HUDEP-2 (cell line): ENCODE data around the gene PCDHB13.
"Not testable (repeated sequence)": the region's sequence is repeated elsewhere in the genome, so short reads cannot be mapped to it uniquely, and the experiment has no call there.

Source experiments
- DNase-seq, 76 experiments: peaks; one replicate each; lab custom pipeline; 2025; ENCODE audit not compliant: unreplicated experiment in 76 of 76; lab: John Stamatoyannopoulos, UW

The PCDHB13 gene

DNA sequence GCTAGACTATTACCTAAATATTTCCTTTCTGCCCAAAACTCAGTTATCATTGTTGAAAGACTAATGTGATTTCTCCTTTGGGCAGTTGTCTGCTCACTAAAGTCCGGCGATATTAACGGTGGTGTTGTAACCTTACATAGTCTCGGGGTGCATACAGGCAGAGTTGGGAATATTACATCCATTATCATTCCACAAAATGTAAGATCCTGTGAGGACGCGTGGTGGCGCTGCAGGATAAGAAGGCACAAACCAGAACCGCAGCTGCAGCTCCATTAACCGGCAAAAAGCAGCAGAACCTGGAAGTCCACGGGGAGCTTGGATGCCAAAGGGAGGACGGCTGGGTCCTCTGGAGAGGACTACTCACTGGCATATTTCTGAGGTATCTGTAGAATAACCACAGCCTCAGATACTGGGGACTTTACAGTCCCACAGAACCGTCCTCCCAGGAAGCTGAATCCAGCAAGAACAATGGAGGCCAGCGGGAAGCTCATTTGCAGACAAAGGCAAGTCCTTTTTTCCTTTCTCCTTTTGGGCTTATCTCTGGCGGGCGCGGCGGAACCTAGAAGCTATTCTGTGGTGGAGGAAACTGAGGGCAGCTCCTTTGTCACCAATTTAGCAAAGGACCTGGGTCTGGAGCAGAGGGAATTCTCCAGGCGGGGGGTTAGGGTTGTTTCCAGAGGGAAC lies at the start of gene PCDHB13:
TSS of gene PCDHB13 (plus strand) at position 264 of the 684 bp plus-strand sequence. CDS start at position 469, 205 bp downstream.
- DNase-seq: peak in 9 of 76 experiments; percentile 2 to 30 (median 12)

DNA sequence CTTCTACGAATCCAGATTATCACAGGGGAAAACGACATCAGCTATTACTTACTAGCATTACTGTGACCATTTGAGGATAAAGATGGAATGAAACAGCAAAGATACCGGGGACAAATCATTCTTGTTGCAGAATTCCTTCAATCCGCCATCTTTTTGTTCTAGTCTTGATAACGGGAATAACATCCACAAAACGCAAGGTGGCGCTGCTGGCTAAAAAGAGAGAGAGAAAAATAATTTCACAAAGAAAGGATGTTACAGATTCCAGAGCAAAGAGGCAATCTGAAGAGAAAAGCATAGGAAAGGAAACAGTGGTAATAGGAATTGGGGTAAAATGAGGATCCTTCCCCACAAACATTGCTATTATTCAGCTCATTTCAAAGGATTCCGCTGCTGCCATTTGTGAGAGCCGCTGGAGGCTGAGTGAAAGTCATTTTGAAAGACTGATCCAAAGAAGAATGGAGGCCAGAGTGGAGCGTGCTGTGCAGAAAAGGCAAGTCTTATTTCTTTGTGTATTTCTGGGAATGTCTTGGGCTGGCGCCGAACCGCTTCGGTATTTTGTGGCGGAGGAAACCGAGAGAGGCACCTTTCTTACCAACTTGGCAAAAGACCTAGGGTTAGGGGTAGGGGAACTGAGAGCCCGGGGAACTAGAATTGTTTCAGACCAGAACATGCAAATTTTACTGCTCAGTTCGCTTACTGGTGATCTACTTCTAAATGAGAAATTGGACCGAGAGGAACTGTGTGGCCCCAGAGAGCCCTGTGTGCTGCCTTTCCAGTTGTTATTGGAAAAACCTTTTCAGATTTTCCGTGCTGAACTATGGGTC lies 41.1 kb upstream of the PCDHB13 start, which contains the start of gene PCDHB7:
TSS of gene PCDHB7 (plus strand) at position 264 of the 824 bp plus-strand sequence. CDS start at position 456, 192 bp downstream.
- peak in 1 of 76 experiments; percentile 3 for DNase-seq

DNA sequence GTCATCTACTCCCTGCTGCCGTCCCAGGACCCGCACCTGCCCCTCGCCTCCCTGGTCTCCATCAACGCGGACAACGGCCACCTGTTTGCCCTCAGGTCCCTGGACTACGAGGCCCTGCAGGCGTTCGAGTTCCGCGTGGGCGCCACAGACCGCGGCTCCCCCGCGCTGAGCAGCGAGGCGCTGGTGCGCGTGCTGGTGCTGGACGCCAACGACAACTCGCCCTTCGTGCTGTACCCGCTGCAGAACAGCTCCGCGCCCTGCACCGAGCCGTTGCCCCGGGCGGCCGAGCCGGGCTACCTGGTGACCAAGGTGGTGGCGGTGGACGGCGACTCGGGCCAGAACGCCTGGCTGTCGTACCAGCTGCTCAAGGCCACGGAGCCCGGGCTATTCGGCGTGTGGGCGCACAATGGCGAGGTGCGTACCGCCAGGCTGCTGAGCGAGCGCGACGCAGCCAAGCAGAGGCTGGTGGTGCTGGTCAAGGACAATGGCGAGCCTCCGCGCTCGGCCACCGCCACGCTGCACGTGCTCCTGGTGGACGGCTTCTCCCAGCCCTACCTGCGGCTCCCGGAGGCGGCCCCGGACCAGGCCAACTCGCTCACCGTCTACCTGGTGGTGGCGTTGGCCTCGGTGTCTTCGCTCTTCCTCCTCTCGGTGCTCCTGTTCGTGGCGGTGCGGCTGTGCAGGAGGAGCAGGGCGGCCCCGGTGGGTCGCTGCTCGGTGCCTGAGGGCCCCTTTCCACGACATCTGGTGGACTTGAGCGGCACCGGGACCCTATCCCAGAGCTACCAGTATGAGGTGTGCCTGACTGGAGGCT lies 39.2 kb upstream of the PCDHB13 start:
- not testable (repeated sequence) for DNase-seq

DNA sequence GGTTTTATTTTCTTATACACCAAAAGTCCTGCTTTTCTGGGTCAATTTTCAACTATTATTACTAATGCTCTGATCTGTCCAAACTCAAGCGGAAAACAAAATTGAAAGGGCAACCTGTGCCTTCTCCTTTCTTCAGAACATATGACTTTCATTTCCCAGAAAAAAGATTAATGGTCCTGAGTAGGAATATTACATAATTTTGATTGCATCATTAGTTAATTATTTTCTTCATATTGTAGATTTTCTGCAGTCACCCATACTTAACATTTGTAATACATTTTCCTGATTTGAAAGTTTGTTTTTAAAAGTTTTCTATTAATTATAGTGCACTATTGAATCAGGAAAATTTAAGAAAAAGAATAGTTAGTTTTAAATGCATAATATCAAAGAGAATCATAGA lies 37.8 kb upstream of the PCDHB13 start:
- DNase-seq: no peak

DNA sequence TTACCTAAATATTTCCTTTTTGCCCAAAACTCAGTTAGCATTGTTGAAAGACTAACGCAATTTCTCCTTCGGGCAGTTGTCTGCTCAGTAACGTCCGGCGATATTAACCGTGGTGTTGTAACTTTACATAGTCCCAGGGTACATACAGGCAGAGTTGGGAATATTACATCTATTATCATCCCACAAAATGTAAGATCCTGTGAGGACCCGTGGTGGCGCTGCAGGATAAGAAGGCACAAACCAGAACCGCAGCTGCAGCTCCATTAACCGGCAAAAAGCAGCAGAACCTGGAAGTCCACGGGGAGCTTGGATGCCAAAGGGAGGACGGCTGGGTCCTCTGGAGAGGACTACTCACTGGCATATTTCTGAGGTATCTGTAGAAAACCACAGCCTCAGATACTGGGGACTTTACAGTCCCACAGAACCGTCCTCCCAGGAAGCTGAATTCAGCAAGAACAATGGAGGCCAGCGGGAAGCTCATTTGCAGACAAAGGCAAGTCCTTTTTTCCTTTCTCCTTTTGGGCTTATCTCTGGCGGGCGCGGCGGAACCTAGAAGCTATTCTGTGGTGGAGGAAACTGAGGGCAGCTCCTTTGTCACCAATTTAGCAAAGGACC lies 36.0 kb upstream of the PCDHB13 start, which contains the start of gene PCDHB8:
TSS of gene PCDHB8 (plus strand) at position 214 of the 615 bp plus-strand sequence. CDS start at position 459, 245 bp downstream.
- DNase-seq: not testable (repeated sequence)

DNA sequence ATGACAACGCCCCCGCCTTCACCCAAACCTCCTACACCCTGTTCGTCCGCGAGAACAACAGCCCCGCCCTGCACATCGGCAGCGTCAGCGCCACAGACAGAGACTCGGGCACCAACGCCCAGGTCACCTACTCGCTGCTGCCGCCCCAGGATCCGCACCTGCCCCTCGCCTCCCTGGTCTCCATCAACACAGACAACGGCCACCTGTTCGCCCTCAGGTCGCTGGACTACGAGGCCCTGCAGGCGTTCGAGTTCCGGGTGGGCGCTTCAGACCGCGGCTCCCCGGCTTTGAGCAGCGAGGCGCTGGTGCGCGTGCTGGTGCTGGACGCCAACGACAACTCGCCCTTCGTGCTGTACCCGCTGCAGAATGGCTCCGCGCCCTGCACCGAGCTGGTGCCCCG lies 34.3 kb upstream of the PCDHB13 start:
- not testable (repeated sequence) for DNase-seq

DNA sequence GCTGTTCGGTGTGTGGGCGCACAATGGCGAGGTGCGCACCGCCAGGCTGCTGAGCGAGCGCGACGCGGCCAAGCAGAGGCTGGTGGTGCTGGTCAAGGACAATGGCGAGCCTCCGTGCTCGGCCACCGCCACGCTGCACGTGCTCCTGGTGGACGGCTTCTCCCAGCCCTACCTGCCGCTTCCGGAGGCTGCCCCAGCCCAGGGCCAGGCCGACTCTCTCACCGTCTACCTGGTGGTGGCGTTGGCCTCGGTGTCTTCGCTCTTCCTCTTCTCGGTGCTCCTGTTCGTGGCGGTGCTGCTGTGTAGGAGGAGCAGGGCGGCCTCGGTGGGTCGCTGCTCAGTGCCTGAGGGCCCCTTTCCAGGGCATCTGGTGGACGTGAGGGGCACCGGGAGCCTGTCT lies 33.8 kb upstream of the PCDHB13 start:
- not testable (repeated sequence) for DNase-seq

DNA sequence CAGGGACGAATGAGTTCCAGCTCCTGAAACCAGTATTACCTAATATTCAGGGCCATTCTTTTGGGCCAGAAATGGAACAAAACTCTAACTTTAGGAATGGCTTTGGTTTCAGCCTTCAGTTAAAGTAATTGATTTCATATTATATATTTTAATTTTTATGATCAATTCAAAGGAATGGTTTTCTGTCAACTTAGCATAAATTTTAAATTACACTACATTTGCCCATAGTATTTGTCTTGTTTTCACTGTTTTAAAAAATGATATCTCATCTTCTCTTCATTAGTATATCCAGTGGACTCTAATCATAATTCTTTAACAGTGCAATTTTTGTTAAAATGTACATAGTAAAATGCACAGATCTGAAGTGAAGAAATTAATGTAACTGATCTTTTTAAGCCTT lies 33.4 kb upstream of the PCDHB13 start:
- no peak for DNase-seq

DNA sequence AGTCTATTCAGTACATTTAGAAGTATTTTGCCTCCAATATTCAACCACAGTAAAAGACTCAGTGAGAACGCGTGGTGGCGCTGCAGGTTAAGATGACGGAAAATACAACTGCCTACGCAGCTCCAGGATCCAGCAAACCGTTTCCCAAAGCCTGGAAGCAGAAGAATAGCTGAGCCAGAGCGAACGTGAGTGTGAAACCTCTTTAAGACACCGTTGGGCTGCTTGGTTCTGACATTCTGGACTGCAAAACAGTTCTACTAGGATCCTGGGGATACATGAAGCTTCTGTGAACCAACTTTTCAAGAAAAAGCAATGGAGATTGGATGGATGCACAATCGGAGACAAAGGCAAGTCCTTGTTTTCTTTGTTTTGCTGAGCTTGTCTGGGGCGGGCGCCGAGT lies 31.5 kb upstream of the PCDHB13 start, which contains the start of gene PCDHB16:
TSS of gene PCDHB16 (plus strand) at position 140 of the 400 bp plus-strand sequence. CDS start at position 313, 173 bp downstream.
- DNase-seq: peak in 2 of 76 experiments; percentile 0 to 4

DNA sequence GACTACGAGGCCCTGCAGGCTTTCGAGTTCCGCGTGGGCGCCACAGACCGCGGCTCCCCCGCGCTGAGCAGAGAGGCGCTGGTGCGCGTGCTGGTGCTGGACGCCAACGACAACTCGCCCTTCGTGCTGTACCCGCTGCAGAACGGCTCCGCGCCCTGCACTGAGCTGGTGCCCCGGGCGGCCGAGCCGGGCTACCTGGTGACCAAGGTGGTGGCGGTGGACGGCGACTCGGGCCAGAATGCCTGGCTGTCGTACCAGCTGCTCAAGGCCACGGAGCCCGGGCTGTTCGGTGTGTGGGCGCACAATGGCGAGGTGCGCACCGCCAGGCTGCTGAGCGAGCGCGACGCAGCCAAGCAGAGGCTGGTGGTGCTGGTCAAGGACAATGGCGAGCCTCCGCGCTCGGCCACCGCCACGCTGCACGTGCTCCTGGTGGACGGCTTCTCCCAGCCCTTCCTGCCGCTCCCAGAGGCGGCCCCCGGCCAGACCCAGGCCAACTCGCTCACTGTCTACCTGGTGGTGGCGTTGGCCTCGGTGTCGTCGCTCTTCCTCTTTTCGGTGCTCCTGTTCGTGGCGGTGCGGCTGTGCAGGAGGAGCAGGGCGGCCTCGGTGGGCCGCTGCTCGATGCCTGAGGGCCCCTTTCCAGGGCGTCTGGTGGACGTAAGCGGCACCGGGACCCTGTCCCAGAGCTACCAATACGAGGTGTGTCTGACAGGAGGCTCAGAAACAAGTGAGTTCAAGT lies 29.4 kb upstream of the PCDHB13 start:
- DNase-seq: not testable (repeated sequence)

DNA sequence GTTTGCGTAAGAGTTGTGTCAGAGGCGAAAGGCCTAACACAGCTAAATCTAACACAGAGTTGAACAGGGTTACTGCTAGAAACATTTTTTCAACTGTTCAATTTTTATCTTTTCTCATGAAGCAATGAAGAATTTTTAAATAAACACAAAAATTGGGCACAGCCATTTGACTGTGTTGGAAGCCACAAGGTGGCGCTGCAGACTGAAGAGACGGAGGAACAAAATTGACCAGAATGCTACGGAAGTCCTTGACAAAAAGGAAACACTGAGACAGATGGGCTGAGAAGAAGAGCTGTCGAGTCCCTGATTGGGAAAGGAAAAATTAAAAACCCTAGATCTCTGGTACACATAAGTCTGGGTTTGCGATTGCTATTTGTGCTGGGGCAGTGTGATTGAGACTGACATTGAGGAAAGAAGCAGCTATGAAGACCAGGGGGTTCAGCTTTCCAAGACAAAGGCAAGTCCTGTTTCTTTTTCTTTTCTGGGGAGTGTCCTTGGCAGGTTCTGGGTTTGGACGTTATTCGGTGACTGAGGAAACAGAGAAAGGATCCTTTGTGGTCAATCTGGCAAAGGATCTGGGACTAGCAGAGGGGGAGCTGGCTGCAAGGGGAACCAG lies 26.7 kb upstream of the PCDHB13 start, which contains the start of gene PCDHB9:
TSS of gene PCDHB9 (plus strand) at position 265 of the 616 bp plus-strand sequence. CDS start at position 423, 158 bp downstream.
- peak in 3 of 76 experiments; percentile 0 to 13 (median 6) for DNase-seq

DNA sequence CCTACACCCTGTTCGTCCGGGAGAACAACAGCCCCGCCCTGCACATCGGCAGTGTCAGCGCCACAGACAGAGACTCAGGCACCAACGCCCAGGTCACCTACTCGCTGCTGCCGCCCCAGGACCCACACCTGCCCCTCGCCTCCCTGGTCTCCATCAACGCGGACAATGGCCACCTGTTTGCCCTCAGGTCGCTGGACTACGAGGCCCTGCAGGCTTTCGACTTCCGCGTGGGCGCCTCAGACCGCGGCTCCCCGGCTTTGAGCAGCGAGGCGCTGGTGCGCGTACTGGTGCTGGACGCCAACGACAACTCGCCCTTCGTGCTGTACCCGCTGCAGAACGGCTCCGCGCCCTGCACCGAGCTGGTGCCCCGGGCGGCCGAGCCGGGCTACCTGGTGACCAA lies 25.0 kb upstream of the PCDHB13 start:
- not testable (repeated sequence) for DNase-seq

DNA sequence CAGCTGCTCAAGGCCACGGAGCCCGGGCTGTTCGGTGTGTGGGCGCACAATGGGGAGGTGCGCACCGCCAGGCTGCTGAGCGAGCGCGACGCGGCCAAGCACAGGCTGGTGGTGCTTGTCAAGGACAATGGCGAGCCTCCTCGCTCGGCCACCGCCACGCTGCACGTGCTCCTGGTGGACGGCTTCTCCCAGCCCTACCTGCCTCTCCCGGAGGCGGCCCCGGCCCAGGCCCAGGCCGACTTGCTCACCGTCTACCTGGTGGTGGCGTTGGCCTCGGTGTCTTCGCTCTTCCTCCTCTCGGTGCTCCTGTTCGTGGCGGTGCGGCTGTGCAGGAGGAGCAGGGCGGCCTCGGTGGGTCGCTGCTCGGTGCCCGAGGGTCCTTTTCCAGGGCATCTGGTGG lies 24.6 kb upstream of the PCDHB13 start:
- DNase-seq: not testable (repeated sequence)

DNA sequence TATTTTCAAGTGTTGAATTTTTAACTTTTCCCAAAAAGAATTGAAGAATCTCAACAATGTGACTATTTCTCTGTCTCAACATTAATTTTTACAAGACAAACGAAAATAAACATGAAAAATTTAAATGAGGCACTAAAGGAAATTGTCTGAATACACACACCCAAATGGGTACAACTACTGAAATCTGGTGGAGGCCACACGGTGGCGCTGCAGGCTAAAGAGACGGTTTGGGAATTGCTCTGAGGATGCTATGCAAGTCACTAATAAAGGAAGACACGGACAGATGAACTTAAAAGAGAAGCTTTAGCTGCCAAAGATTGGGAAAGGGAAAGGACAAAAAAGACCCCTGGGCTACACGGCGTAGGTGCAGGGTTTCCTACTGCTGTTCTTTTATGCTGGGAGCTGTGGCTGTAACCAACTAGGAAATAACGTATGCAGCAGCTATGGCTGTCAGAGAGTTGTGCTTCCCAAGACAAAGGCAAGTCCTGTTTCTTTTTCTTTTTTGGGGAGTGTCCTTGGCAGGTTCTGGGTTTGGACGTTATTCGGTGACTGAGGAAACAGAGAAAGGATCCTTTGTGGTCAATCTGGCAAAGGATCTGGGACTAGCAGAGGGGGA lies 21.5 kb upstream of the PCDHB13 start, which contains the start of gene PCDHB10:
TSS of gene PCDHB10 (plus strand) at position 244 of the 616 bp plus-strand sequence. CDS start at position 444, 200 bp downstream.
- peak in 5 of 76 experiments; percentile 1 to 16 (median 3) for DNase-seq

DNA sequence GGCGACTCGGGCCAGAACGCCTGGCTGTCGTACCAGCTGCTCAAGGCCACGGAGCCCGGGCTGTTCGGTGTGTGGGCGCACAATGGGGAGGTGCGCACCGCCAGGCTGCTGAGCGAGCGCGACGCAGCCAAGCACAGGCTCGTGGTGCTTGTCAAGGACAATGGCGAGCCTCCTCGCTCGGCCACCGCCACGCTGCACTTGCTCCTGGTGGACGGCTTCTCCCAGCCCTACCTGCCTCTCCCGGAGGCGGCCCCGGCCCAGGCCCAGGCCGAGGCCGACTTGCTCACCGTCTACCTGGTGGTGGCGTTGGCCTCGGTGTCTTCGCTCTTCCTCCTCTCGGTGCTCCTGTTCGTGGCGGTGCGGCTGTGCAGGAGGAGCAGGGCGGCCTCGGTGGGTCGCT lies 19.4 kb upstream of the PCDHB13 start:
- not testable (repeated sequence) for DNase-seq

DNA sequence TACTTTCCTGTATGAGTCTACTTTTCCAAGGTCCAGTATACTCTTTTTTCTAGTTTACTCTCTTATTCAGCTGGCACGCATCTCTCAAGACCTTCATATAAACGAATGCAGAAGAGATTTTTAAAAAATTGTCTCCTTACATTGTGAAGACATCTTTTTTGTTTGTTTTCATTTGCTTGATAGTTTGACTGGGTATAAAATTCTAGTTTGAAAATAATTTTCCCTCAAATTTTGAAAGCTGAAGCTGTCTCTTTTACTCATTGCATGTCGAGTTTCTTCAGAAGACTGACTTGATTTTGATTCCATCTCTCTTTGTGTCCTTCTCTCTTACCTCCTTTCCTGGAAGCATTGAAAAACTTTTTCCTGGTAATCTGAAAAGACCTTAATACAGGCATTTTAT lies 17.4 kb upstream of the PCDHB13 start:
- no peak for DNase-seq

DNA sequence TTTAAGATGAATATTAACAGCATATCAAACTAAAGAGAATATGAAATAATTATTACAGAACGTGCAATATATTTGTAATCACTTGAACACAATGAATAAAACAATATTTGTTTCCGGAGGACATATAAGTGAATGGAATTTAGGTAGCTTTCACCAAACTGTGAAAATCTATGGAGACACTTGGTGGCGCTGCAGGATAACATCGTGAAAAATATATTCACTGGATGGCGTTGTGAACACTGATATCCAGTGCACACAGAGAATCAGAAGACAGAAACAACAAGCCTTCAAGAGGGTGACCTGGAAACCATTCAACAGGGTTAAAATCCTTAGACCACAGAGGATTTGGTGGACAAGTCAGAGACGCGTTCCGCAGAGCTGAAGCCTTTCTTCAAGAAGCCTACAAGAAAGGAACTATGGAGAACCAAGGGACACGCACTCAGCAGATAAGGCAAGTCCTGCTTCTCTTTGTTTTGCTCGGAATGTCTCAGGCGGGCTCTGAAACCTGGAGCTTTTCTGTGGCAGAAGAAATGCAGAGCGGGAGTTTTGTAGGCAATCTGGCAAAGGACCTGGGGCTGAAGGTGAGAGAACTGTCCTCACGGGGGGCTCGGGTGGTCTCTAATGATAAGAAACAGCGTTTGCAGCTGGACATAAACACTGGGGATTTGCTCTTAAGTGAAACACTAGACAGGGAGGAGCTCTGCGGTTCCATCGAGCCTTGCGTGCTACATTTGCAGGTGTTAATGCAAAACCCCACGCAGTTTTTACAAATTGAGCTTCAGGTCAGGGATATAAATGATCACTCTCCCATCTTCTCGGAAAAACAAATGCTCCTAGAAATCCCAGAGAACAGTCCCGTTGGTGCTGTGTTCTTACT lies 14.1 kb upstream of the PCDHB13 start, which contains the start of gene PCDHB11:
TSS of gene PCDHB11 (plus strand) at position 269 of the 877 bp plus-strand sequence. CDS start at position 417, 148 bp downstream.
- DNase-seq: no peak
